HL-60 (cell line): Measurements from ENCODE around the gene BANF2.

ENCODE experiments used
- GABPA ChIP-seq: IDR thresholded peaks from 2 replicates; pipeline ENCODE4 v1.6.1; 2012; ENCODE audit warnings: low read depth
- POLR2AphosphoS5 ChIP-seq: IDR thresholded peaks from 2 replicates; pipeline ENCODE4 v1.6.1; 2012; ENCODE audit warnings: low read depth
- SPI1 ChIP-seq: IDR thresholded peaks from 2 replicates; pipeline ENCODE4 v1.6.1; 2012; ENCODE audit warnings: low read depth, mild to moderate bottlenecking, borderline replicate concordance
- TF ChIP-seq, protein P1 (sequence below): IDR thresholded peaks from one replicate; pipeline ENCODE4 v1.5.1; 2011; ENCODE audit warnings: low read length, control low read depth, inconsistent platforms; ENCODE audit not compliant: insufficient read depth
- TF ChIP-seq, protein P2 (sequence below): IDR thresholded peaks from 2 replicates; pipeline ENCODE4 v1.6.1; 2012; ENCODE audit warnings: low read depth; ENCODE audit not compliant: insufficient replicate concordance

DNA sequence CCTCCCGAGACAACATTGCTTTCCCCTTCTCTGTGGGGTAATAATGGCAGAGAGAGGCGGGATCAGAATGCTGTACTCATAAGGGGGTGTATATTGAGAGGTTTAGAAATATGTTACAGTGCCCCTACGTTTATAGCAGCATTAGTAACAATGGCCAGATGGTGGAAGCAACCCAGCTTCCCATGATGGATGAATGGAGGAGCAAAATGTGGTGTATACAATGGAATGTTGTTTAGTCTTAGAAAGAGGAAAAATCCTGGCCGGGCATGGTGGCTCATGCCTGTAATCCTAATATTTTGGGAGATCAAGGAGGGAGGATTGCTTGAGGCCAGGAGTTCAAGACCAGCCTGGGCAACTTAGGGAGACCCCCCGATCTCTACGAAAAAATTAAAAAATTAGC is 12.9 kb downstream of the BANF2 start:
- TF ChIP-seq, protein P1, sequence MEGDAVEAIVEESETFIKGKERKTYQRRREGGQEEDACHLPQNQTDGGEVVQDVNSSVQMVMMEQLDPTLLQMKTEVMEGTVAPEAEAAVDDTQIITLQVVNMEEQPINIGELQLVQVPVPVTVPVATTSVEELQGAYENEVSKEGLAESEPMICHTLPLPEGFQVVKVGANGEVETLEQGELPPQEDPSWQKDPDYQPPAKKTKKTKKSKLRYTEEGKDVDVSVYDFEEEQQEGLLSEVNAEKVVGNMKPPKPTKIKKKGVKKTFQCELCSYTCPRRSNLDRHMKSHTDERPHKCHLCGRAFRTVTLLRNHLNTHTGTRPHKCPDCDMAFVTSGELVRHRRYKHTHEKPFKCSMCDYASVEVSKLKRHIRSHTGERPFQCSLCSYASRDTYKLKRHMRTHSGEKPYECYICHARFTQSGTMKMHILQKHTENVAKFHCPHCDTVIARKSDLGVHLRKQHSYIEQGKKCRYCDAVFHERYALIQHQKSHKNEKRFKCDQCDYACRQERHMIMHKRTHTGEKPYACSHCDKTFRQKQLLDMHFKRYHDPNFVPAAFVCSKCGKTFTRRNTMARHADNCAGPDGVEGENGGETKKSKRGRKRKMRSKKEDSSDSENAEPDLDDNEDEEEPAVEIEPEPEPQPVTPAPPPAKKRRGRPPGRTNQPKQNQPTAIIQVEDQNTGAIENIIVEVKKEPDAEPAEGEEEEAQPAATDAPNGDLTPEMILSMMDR = no peak
- TF ChIP-seq POLR2AphosphoS5 (no peak), SPI1 (no peak), GABPA (no peak)
- TF ChIP-seq, protein P2, sequence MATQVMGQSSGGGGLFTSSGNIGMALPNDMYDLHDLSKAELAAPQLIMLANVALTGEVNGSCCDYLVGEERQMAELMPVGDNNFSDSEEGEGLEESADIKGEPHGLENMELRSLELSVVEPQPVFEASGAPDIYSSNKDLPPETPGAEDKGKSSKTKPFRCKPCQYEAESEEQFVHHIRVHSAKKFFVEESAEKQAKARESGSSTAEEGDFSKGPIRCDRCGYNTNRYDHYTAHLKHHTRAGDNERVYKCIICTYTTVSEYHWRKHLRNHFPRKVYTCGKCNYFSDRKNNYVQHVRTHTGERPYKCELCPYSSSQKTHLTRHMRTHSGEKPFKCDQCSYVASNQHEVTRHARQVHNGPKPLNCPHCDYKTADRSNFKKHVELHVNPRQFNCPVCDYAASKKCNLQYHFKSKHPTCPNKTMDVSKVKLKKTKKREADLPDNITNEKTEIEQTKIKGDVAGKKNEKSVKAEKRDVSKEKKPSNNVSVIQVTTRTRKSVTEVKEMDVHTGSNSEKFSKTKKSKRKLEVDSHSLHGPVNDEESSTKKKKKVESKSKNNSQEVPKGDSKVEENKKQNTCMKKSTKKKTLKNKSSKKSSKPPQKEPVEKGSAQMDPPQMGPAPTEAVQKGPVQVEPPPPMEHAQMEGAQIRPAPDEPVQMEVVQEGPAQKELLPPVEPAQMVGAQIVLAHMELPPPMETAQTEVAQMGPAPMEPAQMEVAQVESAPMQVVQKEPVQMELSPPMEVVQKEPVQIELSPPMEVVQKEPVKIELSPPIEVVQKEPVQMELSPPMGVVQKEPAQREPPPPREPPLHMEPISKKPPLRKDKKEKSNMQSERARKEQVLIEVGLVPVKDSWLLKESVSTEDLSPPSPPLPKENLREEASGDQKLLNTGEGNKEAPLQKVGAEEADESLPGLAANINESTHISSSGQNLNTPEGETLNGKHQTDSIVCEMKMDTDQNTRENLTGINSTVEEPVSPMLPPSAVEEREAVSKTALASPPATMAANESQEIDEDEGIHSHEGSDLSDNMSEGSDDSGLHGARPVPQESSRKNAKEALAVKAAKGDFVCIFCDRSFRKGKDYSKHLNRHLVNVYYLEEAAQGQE = no peak
